Activated B cell treated with CpG ODN at 0.5 μM for 24 hours (primary cell): ENCODE data around the gene TCERG1L. TPM values are rescaled to one million over a fixed set of nuclear protein-coding genes. Genes with fewer than 3 reads are reported as not detected.

Experiments used
- ATAC-seq: fragments of 200-7000 bp; cut with Tn5 transposase; one replicate; pipeline ENCODE4 v1.10.0; 2021; ENCODE audit warnings: low read depth, mild to moderate bottlenecking, moderate library complexity
- CTCF ChIA-PET: fragments of 350-600 bp; sonication (Branson Sonifier 250); formaldehyde crosslinking; loops from one replicate; lab custom pipeline; 2021; ENCODE audit warnings: antibody characterized with exemption; lab: Charles Lee
- POLR2A ChIA-PET: fragments of 350-600 bp; sonication (Branson Sonifier 250); formaldehyde crosslinking; loops from one replicate; lab custom pipeline; 2021; ENCODE audit warnings: antibody characterized with exemption; lab: Charles Lee
- DNase-seq: peaks from one replicate; pipeline ENCODE4 v3.0.0; 2022
- H3K27ac Mint-ChIP-seq: one replicate; pipeline ENCODE4 v1.8.0; 2020; ENCODE audit warnings: mixed read lengths
- H3K27me3 Mint-ChIP-seq: one replicate; pipeline ENCODE4 v1.8.0; 2021; ENCODE audit warnings: mixed read lengths
- H3K36me3 Mint-ChIP-seq: one replicate; pipeline ENCODE4 v1.8.0; 2021; ENCODE audit warnings: low read depth, mixed read lengths
- H3K4me1 Mint-ChIP-seq: one replicate; pipeline ENCODE4 v1.8.0; 2021; ENCODE audit warnings: mixed read lengths
- H3K4me3 Mint-ChIP-seq: one replicate; pipeline ENCODE4 v1.8.0; 2020; ENCODE audit warnings: mild to moderate bottlenecking, mixed read lengths
- H3K9me3 Mint-ChIP-seq: one replicate; pipeline ENCODE4 v1.8.0; 2020; ENCODE audit warnings: mixed read lengths
- CTCF ChIP-seq: fragments of 200-600 bp; IDR thresholded peaks from one replicate; pipeline ENCODE4 v1.8.0; 2022; ENCODE audit warnings: antibody characterized with exemption, mild to moderate bottlenecking
- intact Hi-C: fragments of 100-400 bp; cut with micrococcal nuclease; formaldehyde crosslinking; loops from one replicate; pipeline ENCODE4 v1.15.1; 2024
- total RNA-seq: library from RNA; stranded (reverse); gene quantifications from 2 replicates; pipeline ENCODE4 v1.2.3, GENCODE V29; 2022

The TCERG1L gene
- total RNA-seq, 1 donor from 2014 or later: not detected

GRCh38 chr10:131277969-131278368 is 33.6 kb downstream of the TCERG1L start:
- ATAC-seq (no peak), DNase-seq (no peak)
- H3K27me3 Mint-ChIP-seq: no peaks in the 10 kb centered on the region
- POLR2A ChIA-PET: no interaction called here
- no peak for TF ChIP-seq CTCF
- H3K4me3 Mint-ChIP-seq: no peak overlapping the region
- H3K36me3 Mint-ChIP-seq: no peaks in the 10 kb centered on the region
- CTCF ChIA-PET: no interaction called here
- no peak overlapping the region for H3K27ac Mint-ChIP-seq
- intact Hi-C loops: no loop called here
- H3K4me1 Mint-ChIP-seq: no peaks in the 10 kb centered on the region
- H3K9me3 Mint-ChIP-seq: no peaks in the 10 kb centered on the region

- no peaks in the 10 kb centered on the region for H3K36me3 Mint-ChIP-seq
- no peaks in the 10 kb centered on the region for H3K9me3 Mint-ChIP-seq
- no peaks in the 10 kb centered on the region for H3K4me1 Mint-ChIP-seq
- intact Hi-C loops: no loop called here
- H3K27me3 Mint-ChIP-seq: no peaks in the 10 kb centered on the region
- no peak for TF ChIP-seq CTCF
- no peak overlapping the region for H3K4me3 Mint-ChIP-seq
- no peak overlapping the region for H3K27ac Mint-ChIP-seq
- CTCF ChIA-PET: no interaction called here
- no peak for DNase-seq
- POLR2A ChIA-PET: no interaction called here
- ATAC-seq: no peak
Observed at GRCh38 chr10:131277278-131277677, 34.2 kb downstream of the TCERG1L start.

GRCh38 chr10:131275691-131276090 is 35.8 kb downstream of the TCERG1L start:
- Mint-ChIP-seq H3K27me3 (no peaks in the 10 kb centered on the region), H3K4me1 (no peaks in the 10 kb centered on the region), H3K36me3 (no peaks in the 10 kb centered on the region), H3K9me3 (no peaks in the 10 kb centered on the region), H3K27ac (no peak overlapping the region), H3K4me3 (no peak overlapping the region)
- intact Hi-C loops: no loop called here
- no peak for DNase-seq
- no peak for TF ChIP-seq CTCF
- ATAC-seq: no peak
- POLR2A ChIA-PET: no interaction called here
- CTCF ChIA-PET: no interaction called here

GRCh38 chr10:131274883-131275282 is 36.6 kb downstream of the TCERG1L start:
- DNase-seq (no peak), ATAC-seq (no peak)
- Mint-ChIP-seq H3K27ac (no peak overlapping the region), H3K4me1 (no peaks in the 10 kb centered on the region), H3K9me3 (no peaks in the 10 kb centered on the region), H3K36me3 (no peaks in the 10 kb centered on the region), H3K4me3 (no peak overlapping the region), H3K27me3 (no peaks in the 10 kb centered on the region)
- no peak for TF ChIP-seq CTCF
- intact Hi-C loops: no loop called here
- CTCF ChIA-PET: no interaction called here
- POLR2A ChIA-PET: no interaction called here

- no peak overlapping the region for H3K27ac Mint-ChIP-seq
- no peaks in the 10 kb centered on the region for H3K9me3 Mint-ChIP-seq
- no peak for ATAC-seq
- DNase-seq: no peak
- ChIA-PET POLR2A (no interaction called here), CTCF (no interaction called here)
- no peaks in the 10 kb centered on the region for H3K36me3 Mint-ChIP-seq
- no peaks in the 10 kb centered on the region for H3K27me3 Mint-ChIP-seq
- TF ChIP-seq CTCF: no peak
- no peaks in the 10 kb centered on the region for H3K4me1 Mint-ChIP-seq
- H3K4me3 Mint-ChIP-seq: no peak overlapping the region
- intact Hi-C loops: no loop called here
Observed at GRCh38 chr10:131274133-131274880, 37.2 kb downstream of the TCERG1L start.
